GM12875 (cell line): ENCODE data around the gene RFX2.

Experiments
- H3K4me3 ChIP-seq: one replicate; pipeline ENCODE4 v1.5.1; 2011; ENCODE audit warnings: low read depth, low read length, control low read depth
- TF ChIP-seq, protein P1 (sequence below): IDR thresholded peaks from 2 replicates; pipeline ENCODE4 v1.5.1; 2011; ENCODE audit warnings: low read depth, mild to moderate bottlenecking, control low read depth, inconsistent platforms, low read length, moderate library complexity, borderline replicate concordance; ENCODE audit not compliant: insufficient read depth

The RFX2 gene

DNA sequence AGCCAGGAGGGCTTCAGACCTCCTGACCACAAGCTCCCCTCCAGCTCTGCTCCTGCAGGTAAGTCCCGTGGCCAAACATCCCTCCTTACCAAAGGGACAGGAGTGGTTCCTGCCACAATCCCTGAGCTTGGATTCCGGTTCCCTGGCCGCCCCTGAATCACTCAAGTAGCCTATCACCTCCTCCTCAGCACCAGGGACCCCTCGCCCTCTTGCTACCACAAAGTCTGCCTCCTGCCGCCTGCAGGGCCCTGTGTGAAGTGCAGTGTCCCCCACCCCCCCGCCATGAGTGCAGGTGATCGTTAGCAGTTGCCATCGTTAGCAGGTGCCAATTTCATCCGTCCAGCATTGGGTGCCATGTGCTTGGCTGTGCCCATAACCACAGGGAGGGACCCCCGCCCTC lies 91.5 kb downstream of the RFX2 start:
- no peak overlapping the region for H3K4me3 ChIP-seq
- TF ChIP-seq, protein P1, sequence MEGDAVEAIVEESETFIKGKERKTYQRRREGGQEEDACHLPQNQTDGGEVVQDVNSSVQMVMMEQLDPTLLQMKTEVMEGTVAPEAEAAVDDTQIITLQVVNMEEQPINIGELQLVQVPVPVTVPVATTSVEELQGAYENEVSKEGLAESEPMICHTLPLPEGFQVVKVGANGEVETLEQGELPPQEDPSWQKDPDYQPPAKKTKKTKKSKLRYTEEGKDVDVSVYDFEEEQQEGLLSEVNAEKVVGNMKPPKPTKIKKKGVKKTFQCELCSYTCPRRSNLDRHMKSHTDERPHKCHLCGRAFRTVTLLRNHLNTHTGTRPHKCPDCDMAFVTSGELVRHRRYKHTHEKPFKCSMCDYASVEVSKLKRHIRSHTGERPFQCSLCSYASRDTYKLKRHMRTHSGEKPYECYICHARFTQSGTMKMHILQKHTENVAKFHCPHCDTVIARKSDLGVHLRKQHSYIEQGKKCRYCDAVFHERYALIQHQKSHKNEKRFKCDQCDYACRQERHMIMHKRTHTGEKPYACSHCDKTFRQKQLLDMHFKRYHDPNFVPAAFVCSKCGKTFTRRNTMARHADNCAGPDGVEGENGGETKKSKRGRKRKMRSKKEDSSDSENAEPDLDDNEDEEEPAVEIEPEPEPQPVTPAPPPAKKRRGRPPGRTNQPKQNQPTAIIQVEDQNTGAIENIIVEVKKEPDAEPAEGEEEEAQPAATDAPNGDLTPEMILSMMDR, result peak; percentile 53; the same call in 1 of the 2 replicates

DNA sequence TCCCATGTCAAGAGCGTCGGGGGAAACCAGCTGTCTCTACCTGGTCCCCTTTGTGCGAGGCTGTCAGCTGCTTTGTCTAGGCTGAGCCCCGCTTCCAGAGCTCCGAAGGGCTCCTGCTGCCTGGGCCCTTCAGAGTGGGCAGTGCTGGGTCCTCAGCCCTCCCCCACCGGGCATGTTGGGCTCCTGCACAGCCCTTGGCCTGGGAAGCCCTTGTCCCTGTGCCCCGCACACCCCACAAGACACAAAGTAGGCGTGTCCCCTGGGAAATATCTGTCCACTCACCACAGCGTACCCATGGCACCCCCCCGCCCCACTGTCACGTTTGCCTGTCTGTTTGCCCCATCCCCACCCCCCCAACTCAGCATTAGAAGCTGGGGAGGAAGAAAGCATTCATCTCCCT lies 92.7 kb downstream of the RFX2 start:
- TF ChIP-seq, protein P1, result no peak
- H3K4me3 ChIP-seq, result no peak overlapping the region

DNA sequence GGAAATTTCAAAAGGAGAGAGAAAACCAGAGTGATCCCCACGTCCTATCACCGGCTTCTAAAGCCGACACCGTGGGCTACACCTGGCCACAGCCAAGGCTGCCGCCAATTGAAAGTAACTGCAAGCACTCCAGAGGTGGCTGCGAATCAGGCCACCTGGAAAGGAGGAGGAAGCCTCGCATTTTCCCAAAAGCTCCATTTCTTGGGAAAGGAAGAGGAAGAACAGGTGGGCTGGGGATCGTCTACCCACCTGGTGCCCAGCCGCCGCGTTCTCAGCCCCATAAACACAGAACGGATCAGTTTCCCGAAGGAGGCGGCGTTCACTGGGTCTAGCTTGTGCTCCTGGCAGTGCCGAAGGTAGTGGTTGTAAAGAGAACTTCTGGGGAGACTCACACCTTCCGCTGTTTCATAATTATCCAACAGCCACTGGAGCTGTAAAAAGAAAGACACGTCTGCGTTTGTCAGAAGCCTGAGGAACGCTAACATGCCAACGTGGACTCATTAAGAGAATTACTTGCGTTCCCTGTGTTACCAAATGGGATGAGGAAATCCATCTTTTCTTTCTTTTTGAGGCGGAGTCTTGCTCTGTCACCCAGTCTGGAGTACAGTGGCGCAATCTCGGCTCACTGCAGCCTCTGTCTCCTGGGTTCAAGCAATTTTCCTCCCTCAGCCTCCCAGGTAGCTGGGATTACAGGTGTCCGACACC lies 94.3 kb downstream of the RFX2 start:
- TF ChIP-seq, protein P1, result no peak
- no peak overlapping the region for H3K4me3 ChIP-seq

DNA sequence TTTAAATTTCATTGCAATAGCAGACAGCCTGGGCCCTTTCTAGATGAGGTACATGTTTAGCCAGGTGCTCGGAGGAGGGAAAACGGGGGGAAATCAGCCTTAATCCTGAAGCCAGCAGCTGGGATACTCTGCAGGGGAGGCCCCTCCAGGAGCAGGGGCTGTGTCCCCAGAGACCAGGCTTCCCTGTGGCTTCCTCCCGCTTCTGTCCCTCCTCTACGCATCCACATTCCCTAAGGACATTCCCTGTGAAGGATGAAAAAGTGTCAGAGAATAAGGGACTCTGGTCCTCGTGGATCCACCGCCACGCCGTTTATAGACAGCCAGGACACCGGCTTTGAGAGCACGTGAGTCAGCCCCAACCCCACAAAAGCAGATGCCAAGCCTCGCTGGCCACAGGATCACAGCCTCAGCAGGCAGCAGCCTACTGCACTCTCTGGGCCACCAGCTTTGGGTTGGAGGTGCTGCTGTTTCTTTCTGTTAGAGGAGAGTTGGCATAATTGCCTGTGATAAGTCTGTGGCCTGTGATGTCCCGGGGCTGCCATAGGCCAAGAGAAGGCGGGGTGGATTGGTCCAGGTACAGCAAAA lies 95.7 kb downstream of the RFX2 start:
- TF ChIP-seq, protein P1, result no peak
- H3K4me3 ChIP-seq, result no peak overlapping the region

DNA sequence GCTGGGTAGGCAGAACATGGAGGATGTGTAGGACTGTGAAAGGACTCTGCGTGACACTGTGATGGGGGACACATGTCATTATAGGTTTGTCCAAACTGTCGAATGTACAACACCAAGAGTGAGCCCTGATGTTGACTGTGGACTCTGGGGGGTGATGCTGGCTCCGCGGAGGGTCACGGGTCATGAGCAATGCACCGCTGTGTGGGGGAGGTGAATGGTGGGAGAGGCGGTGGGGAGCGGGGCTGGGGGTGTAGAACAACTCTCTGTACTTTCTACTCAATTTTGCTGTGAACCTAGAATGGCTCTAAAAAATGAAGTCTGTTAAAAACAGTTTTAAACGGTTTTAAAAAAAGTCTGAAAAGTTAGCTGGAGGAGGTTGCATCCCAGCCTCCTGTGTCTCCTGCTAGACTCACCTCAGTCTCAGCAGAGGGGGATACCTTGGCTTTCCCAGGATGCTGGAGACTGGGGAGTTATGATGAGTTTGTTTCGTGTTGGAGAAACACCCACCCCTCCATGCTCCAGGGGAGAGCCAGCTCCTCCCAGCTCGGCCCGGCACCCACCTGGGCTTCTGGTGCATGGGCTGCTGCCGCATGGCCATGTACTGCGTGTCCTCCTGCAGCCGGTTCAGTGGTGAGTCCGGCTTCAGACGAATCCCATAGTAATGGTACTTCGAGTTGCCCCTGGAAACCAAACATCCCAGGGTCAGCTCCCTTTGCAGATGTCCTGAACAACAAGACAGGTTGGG lies 97.7 kb downstream of the RFX2 start:
- TF ChIP-seq, protein P1, result no peak
- no peak overlapping the region for H3K4me3 ChIP-seq

DNA sequence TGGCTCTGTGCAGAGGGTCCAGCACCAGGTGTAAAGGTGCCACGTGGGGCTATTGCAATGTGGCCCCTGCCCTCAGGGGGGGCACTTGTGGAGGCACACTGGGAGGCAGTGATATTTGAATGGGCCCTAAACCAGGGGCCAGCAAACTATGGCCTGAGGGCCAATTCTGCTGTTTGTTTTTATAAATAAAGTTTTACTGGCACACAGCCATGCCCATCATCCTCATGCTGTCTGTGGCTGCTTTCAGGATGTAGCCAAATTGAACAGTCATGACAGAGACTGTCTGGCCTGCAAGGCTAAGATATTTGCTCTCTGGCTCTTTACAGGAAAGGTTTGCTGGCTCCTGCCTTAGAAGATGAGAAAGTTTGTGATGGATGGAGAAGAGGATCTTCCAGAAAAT lies 98.5 kb downstream of the RFX2 start:
- TF ChIP-seq, protein P1, result no peak

More for the DNA sequence above, 98.5 kb downstream of the RFX2 start:
- no peak overlapping the region for H3K4me3 ChIP-seq
